SK-N-SH treated with all-trans-retinoic acid at 6 μM for 48 hours (cell line): ENCODE measurements around the gene C12orf75.

ENCODE experiments used
- ARNTL ChIP-seq: fragments of 450-650 bp; formaldehyde crosslinking; IDR thresholded peaks from 2 replicates; pipeline ENCODE4 v1.5.0; 2020; ENCODE audit warnings: low read depth, mild to moderate bottlenecking, moderate library complexity, borderline replicate concordance
- CSRNP3 ChIP-seq: fragments of 250-450 bp; sonication (Bioruptor Pico); IDR thresholded peaks from 2 replicates; pipeline ENCODE4 v1.5.1; 2021; ENCODE audit warnings: mild to moderate bottlenecking, moderate library complexity
- PATZ1 ChIP-seq: fragments of 250-450 bp; sonication (Bioruptor Pico); IDR thresholded peaks from 2 replicates; pipeline ENCODE4 v1.8.0; 2020; ENCODE audit warnings: mild to moderate bottlenecking, moderate library complexity, borderline replicate concordance
- PPARA ChIP-seq: fragments of 250-450 bp; sonication (Bioruptor Pico); IDR thresholded peaks from 2 replicates; pipeline ENCODE4 v1.5.0; 2020; ENCODE audit warnings: mild to moderate bottlenecking, borderline replicate concordance
- RARB ChIP-seq: fragments of 250-450 bp; sonication (Bioruptor Pico); IDR thresholded peaks from 2 replicates; pipeline ENCODE4 v1.8.0; 2021; ENCODE audit warnings: mild to moderate bottlenecking, moderate library complexity
- TOX ChIP-seq: fragments of 250-450 bp; sonication (Bioruptor Pico); IDR thresholded peaks from 2 replicates; pipeline ENCODE4 v1.8.0; 2021; ENCODE audit warnings: mild to moderate bottlenecking, moderate library complexity, borderline replicate concordance
- TSHZ2 ChIP-seq: fragments of 250-450 bp; sonication (Bioruptor Pico); IDR thresholded peaks from 2 replicates; pipeline ENCODE4 v1.5.0; 2020; ENCODE audit warnings: mild to moderate bottlenecking, moderate library complexity
- TF ChIP-seq, protein P1 (sequence below): fragments of 250-450 bp; sonication (Bioruptor Pico); IDR thresholded peaks from 2 replicates; pipeline ENCODE4 v1.5.1; 2020; ENCODE audit warnings: low read depth, mild to moderate bottlenecking, moderate library complexity
- TF ChIP-seq, protein P2 (sequence below): fragments of 250-450 bp; sonication (Bioruptor Pico); IDR thresholded peaks from 2 replicates; pipeline ENCODE4 v1.8.0; 2021; ENCODE audit warnings: low read depth, mild to moderate bottlenecking, moderate library complexity, borderline replicate concordance

DNA sequence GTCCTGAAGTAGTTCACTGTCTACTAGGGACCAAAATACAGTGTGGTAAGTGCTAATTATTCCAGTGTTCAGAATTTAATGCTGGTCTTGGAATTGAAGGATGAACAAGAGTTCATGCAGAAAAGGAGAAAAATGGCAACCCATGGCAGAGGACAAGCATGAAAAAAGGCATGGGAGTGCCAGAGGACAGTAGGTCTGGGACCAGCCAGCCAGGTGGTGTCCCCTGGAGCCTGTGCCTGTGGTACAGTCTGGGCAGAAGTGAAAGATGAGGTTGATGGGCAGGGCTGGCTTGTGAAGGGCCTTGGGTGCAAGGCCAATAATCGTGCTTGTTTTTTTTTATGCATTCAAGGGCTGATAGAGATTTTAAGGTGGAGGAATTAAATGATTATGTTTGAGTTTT lies 21.0 kb downstream of the C12orf75 start:
- TF ChIP-seq RARB (CRISPR knock-in tag) (no peak), PPARA (CRISPR knock-in tag) (no peak), CSRNP3 (no peak), ARNTL (no peak), PATZ1 (CRISPR knock-in tag) (no peak), TOX (CRISPR knock-in tag) (no peak), TSHZ2 (CRISPR knock-in tag) (no peak)
- TF ChIP-seq, protein P1, sequence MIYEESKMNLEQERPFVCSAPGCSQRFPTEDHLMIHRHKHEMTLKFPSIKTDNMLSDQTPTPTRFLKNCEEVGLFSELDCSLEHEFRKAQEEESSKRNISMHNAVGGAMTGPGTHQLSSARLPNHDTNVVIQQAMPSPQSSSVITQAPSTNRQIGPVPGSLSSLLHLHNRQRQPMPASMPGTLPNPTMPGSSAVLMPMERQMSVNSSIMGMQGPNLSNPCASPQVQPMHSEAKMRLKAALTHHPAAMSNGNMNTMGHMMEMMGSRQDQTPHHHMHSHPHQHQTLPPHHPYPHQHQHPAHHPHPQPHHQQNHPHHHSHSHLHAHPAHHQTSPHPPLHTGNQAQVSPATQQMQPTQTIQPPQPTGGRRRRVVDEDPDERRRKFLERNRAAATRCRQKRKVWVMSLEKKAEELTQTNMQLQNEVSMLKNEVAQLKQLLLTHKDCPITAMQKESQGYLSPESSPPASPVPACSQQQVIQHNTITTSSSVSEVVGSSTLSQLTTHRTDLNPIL (CRISPR knock-in tag) = no peak
- TF ChIP-seq, protein P2, sequence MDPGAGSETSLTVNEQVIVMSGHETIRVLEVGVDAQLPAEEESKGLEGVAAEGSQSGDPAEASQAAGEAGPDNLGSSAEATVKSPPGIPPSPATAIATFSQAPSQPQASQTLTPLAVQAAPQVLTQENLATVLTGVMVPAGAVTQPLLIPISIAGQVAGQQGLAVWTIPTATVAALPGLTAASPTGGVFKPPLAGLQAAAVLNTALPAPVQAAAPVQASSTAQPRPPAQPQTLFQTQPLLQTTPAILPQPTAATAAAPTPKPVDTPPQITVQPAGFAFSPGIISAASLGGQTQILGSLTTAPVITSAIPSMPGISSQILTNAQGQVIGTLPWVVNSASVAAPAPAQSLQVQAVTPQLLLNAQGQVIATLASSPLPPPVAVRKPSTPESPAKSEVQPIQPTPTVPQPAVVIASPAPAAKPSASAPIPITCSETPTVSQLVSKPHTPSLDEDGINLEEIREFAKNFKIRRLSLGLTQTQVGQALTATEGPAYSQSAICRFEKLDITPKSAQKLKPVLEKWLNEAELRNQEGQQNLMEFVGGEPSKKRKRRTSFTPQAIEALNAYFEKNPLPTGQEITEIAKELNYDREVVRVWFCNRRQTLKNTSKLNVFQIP (CRISPR knock-in tag) = no peak
